HEK293 (cell line): ENCODE data around the gene CSTF1.

Source experiments
- CTCF ChIA-PET: fragments of 350-600 bp; formaldehyde crosslinking; extraction: SDS; loops from one replicate; lab custom pipeline; 2021; ENCODE audit warnings: antibody characterized with exemption; lab: Yijun Ruan, JAX
- POLR2A ChIA-PET: fragments of 300-600 bp; formaldehyde crosslinking; extraction: SDS; loops from one replicate; lab custom pipeline; 2020; ENCODE audit warnings: antibody characterized with exemption, inconsistent platforms; lab: Yijun Ruan, JAX
- H3K27ac ChIP-seq: fragments of 200-500 bp; sonication (Bioruptor generic); 2 replicates; pipeline ENCODE4 v1.5.1; 2014; ENCODE audit warnings: low read depth, low read length, control low read depth, inconsistent platforms; ENCODE audit errors: extremely low read depth
- H3K36me3 ChIP-seq, 2 experiments: fragments of 200-500 bp in 1 of 2; sonication (Bioruptor generic) in 1 of 2; 1 replicate in 1 of 2; 2 replicates in 1 of 2; pipeline ENCODE4 v1.5.1; 2014 to 2017; ENCODE audit warnings: inconsistent platforms in 2 of 2, low read length in 2 of 2; ENCODE audit not compliant: control insufficient read depth in 2 of 2, insufficient read depth in 1 of 2
- H3K4me1 ChIP-seq: fragments of 200-500 bp; sonication (Bioruptor generic); 2 replicates; pipeline ENCODE4 v1.5.1; 2014; ENCODE audit warnings: mild to moderate bottlenecking, low read length, inconsistent platforms; ENCODE audit not compliant: control insufficient read depth, insufficient read depth
- H3K4me3 ChIP-seq: 2 replicates; pipeline ENCODE4 v1.5.1; 2011; ENCODE audit warnings: low read depth, mild to moderate bottlenecking, control low read depth, low read length, moderate library complexity
- H3K9me3 ChIP-seq: fragments of 200-500 bp; sonication (Bioruptor generic); 2 replicates; pipeline ENCODE4 v1.5.1; 2014; ENCODE audit warnings: low read depth, low read length, inconsistent platforms; ENCODE audit not compliant: control insufficient read depth, insufficient read depth
- EGR2 ChIP-seq: fragments of 450-650 bp; formaldehyde crosslinking; IDR thresholded peaks from 2 replicates; pipeline ENCODE4 v1.5.1; 2016; ENCODE audit warnings: low read depth, missing biosample characterization, missing genetic modification characterization
- KLF1 ChIP-seq: fragments of 450-650 bp; formaldehyde crosslinking; IDR thresholded peaks from 2 replicates; pipeline ENCODE4 v1.5.1; 2016; ENCODE audit warnings: missing biosample characterization, missing genetic modification characterization
- KLF8 ChIP-seq: fragments of 450-650 bp; formaldehyde crosslinking; IDR thresholded peaks from 2 replicates; pipeline ENCODE4 v1.5.1; 2016; ENCODE audit warnings: missing biosample characterization, missing genetic modification characterization
- PRDM1 ChIP-seq: fragments of 450-650 bp; formaldehyde crosslinking; IDR thresholded peaks from 2 replicates; pipeline ENCODE4; 2016; ENCODE audit warnings: missing biosample characterization, missing genetic modification characterization
- REPIN1 ChIP-seq: fragments of 450-650 bp; formaldehyde crosslinking; IDR thresholded peaks from 2 replicates; pipeline ENCODE4 v1.5.1; 2017; ENCODE audit warnings: missing biosample characterization, missing genetic modification characterization, low read depth
- SP2 ChIP-seq: fragments of 450-650 bp; formaldehyde crosslinking; IDR thresholded peaks from 2 replicates; pipeline ENCODE4 v1.5.1; 2016; ENCODE audit warnings: missing biosample characterization, missing genetic modification characterization
- SP3 ChIP-seq: fragments of 450-650 bp; formaldehyde crosslinking; IDR thresholded peaks from 2 replicates; pipeline ENCODE4 v1.5.1; 2016; ENCODE audit warnings: missing biosample characterization, missing genetic modification characterization
- YY2 ChIP-seq: fragments of 450-650 bp; formaldehyde crosslinking; IDR thresholded peaks from 2 replicates; pipeline ENCODE4 v1.5.1; 2016; ENCODE audit warnings: missing biosample characterization, missing genetic modification characterization
- ZFHX2 ChIP-seq: fragments of 450-650 bp; formaldehyde crosslinking; conservative IDR thresholded peaks from 2 replicates; pipeline ENCODE4 v1.5.1; 2016; ENCODE audit warnings: missing biosample characterization, missing genetic modification characterization
- ZIC2 ChIP-seq: fragments of 450-650 bp; formaldehyde crosslinking; IDR thresholded peaks from 2 replicates; pipeline ENCODE4 v1.5.1; 2016; ENCODE audit warnings: missing biosample characterization, missing genetic modification characterization
- ZNF155 ChIP-seq: fragments of 450-650 bp; formaldehyde crosslinking; IDR thresholded peaks from 2 replicates; pipeline ENCODE4 v1.5.1; 2016; ENCODE audit warnings: missing biosample characterization, missing genetic modification characterization
- ZNF169 ChIP-seq: fragments of 450-650 bp; formaldehyde crosslinking; IDR thresholded peaks from 2 replicates; pipeline ENCODE4 v1.5.1; 2016; ENCODE audit warnings: missing biosample characterization, missing genetic modification characterization
- ZNF184 ChIP-seq: fragments of 450-650 bp; IDR thresholded peaks from 2 replicates; pipeline ENCODE4 v1.5.1; 2018; ENCODE audit warnings: missing biosample characterization, mild to moderate bottlenecking, missing genetic modification characterization
- ZNF266 ChIP-seq: fragments of 450-650 bp; formaldehyde crosslinking; IDR thresholded peaks from 2 replicates; pipeline ENCODE4 v1.5.1; 2016; ENCODE audit warnings: missing biosample characterization, missing genetic modification characterization, low read depth
- ZNF335 ChIP-seq: fragments of 450-650 bp; formaldehyde crosslinking; conservative IDR thresholded peaks from 2 replicates; pipeline ENCODE4 v1.5.1; 2016; ENCODE audit warnings: missing biosample characterization, missing genetic modification characterization
- ZNF48 ChIP-seq: fragments of 450-650 bp; formaldehyde crosslinking; IDR thresholded peaks from 2 replicates; pipeline ENCODE4 v1.5.1; 2016; ENCODE audit warnings: missing biosample characterization, missing genetic modification characterization
- ZNF514 ChIP-seq: fragments of 450-650 bp; formaldehyde crosslinking; IDR thresholded peaks from 2 replicates; pipeline ENCODE4 v1.5.1; 2016; ENCODE audit warnings: missing biosample characterization, missing genetic modification characterization
- ZNF529 ChIP-seq: fragments of 450-650 bp; formaldehyde crosslinking; IDR thresholded peaks from 2 replicates; pipeline ENCODE4 v1.5.1; 2017; ENCODE audit warnings: missing genetic modification characterization, missing biosample characterization; ENCODE audit not compliant: insufficient replicate concordance
- ZNF664 ChIP-seq: fragments of 450-650 bp; formaldehyde crosslinking; IDR thresholded peaks from 2 replicates; pipeline ENCODE4 v1.5.1; 2016; ENCODE audit warnings: missing biosample characterization, missing genetic modification characterization
- ZNF830 ChIP-seq: fragments of 450-650 bp; IDR thresholded peaks from 2 replicates; pipeline ENCODE4 v1.5.0; 2018; ENCODE audit warnings: missing biosample characterization, missing genetic modification characterization, low read depth, mild to moderate bottlenecking, moderate library complexity
- TF ChIP-seq, protein P1 (sequence below): fragments of 450-650 bp; formaldehyde crosslinking; IDR thresholded peaks from 2 replicates; pipeline ENCODE4 v1.5.1; 2017; ENCODE audit warnings: missing biosample characterization, missing genetic modification characterization
- TF ChIP-seq, protein P2 (sequence below): fragments of 450-650 bp; formaldehyde crosslinking; IDR thresholded peaks from 2 replicates; pipeline ENCODE4 v1.5.1; 2017; ENCODE audit warnings: missing biosample characterization, mild to moderate bottlenecking, missing genetic modification characterization, moderate library complexity
- TF ChIP-seq, protein P3 (sequence below): fragments of 450-650 bp; formaldehyde crosslinking; optimal IDR thresholded peaks from 2 replicates; pipeline ENCODE3; 2016; ENCODE audit warnings: missing biosample characterization, mild to moderate bottlenecking, missing genetic modification characterization
- TF ChIP-seq, protein P4 (sequence below): fragments of 450-650 bp; formaldehyde crosslinking; IDR thresholded peaks from 2 replicates; pipeline ENCODE4 v1.5.1; 2016; ENCODE audit warnings: missing biosample characterization, missing genetic modification characterization

The CSTF1 gene

DNA sequence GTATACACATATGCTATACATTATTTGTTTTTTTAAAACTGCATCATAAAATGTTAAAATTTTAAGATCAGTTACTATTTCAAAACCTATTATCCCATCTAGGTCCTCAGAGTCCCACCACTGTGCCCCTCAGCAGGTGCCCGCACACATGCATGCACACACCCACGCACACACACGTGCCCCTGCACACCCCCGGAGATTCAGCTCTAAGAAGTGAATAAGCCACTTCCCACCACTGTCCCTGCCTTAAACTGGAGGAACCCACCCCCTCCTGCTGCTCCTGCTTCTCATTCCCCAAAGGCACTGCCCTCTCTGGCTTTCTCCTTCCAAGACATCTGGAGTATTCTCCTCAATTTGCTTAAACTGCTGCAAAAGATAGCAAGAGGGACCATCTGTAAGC, 39.1 kb upstream of the CSTF1 start:
- Histone ChIP-seq H3K27ac (no peak overlapping the region), H3K4me1 (no peaks in the 10 kb centered on the region), H3K36me3 (no peaks in the 10 kb centered on the region), H3K4me3 (no peak overlapping the region), H3K9me3 (no peaks in the 10 kb centered on the region)
- CTCF ChIA-PET: interaction anchor here (3.1 kb wide), 1 partner anchor 10 kb away, joined by 15 read pairs; no protein-coding TSS in a partner anchor
- POLR2A ChIA-PET: no interaction called here
- TF ChIP-seq ZFHX2: peak; percentile 74
- TF ChIP-seq EGR2 (tag by site-specific recombination): peak; percentile 88
- no peak for TF ChIP-seq YY2 (tag by site-specific recombination)
- no peak for TF ChIP-seq ZNF514 (tag by site-specific recombination)

DNA sequence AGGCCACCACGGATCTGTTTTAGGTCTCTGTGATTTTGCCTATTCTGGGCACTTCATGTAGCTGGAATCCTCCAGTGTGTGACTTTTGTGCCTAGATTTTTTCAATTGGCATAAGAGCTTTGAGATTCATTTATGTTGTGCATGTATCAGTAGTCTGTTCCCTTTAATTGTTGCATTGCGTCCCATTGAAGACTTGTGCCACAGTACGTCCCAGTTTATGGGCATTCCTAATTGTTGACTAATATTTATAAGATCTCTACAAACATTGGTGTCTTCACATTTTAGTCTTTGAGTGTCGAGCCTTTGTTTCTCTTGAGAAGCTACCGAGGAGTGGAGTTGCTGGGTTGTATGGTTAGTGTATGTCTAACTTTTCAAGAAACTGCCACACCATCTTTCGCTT, 34.4 kb upstream of the CSTF1 start:
- Histone ChIP-seq H3K27ac (no peak overlapping the region), H3K36me3 (no peaks in the 10 kb centered on the region; a peak in 1 of 3 replicates), H3K4me1 (no peaks in the 10 kb centered on the region), H3K4me3 (no peak overlapping the region), H3K9me3 (no peaks in the 10 kb centered on the region)
- POLR2A ChIA-PET: interaction anchor here (0.7 to 2.8 kb wide), 3 partner anchors 10 to 34 kb away, joined by 3 to 31 read pairs (median 4); partner anchors contain the start of genes AURKA and CSTF1
- TF ChIP-seq, protein P1, sequence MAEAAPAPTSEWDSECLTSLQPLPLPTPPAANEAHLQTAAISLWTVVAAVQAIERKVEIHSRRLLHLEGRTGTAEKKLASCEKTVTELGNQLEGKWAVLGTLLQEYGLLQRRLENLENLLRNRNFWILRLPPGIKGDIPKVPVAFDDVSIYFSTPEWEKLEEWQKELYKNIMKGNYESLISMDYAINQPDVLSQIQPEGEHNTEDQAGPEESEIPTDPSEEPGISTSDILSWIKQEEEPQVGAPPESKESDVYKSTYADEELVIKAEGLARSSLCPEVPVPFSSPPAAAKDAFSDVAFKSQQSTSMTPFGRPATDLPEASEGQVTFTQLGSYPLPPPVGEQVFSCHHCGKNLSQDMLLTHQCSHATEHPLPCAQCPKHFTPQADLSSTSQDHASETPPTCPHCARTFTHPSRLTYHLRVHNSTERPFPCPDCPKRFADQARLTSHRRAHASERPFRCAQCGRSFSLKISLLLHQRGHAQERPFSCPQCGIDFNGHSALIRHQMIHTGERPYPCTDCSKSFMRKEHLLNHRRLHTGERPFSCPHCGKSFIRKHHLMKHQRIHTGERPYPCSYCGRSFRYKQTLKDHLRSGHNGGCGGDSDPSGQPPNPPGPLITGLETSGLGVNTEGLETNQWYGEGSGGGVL (tag by site-specific recombination): no peak
- peak; percentile 89 for TF ChIP-seq ZNF335 (tag by site-specific recombination)
- TF ChIP-seq KLF8 (tag by site-specific recombination): no peak
- TF ChIP-seq, protein P2, sequence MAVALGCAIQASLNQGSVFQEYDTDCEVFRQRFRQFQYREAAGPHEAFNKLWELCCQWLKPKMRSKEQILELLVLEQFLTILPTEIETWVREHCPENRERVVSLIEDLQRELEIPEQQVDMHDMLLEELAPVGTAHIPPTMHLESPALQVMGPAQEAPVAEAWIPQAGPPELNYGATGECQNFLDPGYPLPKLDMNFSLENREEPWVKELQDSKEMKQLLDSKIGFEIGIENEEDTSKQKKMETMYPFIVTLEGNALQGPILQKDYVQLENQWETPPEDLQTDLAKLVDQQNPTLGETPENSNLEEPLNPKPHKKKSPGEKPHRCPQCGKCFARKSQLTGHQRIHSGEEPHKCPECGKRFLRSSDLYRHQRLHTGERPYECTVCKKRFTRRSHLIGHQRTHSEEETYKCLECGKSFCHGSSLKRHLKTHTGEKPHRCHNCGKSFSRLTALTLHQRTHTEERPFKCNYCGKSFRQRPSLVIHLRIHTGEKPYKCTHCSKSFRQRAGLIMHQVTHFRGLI (tag by site-specific recombination): no peak
- no peak for TF ChIP-seq ZNF155
- no peak for TF ChIP-seq REPIN1 (tag by site-specific recombination)
- CTCF ChIA-PET: interaction anchor here (2.8 to 3.0 kb wide), 2 partner anchors 14 to 110 kb away, joined by 7 to 14 read pairs; partner anchors contain the start of gene MC3R

DNA sequence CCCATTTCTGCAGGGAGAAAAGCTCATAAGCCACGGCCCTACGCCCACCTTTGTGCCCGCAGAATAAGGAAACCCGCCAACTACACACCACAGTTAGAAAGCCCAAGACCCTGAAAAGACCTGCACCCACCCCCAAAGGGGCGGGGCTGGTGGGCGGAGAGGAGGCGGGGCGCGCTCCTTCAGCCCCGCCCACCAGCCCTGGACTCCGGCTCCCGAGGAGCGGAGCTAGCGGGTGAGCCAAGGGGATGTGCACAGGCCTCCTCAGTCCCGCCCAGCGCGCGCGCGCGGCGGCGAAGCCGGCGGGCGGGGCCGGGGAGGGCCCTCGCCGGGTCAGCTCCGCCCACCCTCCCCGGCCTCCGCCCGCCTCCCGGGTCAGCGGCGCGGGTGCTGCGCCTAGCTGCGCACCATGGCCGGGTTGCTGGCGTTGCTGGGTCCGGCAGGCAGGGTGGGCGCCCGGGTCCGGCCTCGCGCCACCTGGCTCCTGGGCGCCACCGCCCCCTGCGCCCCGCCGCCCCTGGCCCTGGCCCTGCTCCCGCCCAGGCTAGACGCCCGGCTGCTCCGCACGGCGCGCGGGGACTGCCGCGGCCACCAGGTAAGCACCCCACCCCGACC, 33.7 kb upstream of the CSTF1 start, which contains the start of gene FAM210B:
FAM210B (plus strand) TSS at position 375 of the 612 bp plus-strand sequence; CDS start at position 407, 32 bp downstream.
- H3K4me1 ChIP-seq: no peaks in the 10 kb centered on the region
- H3K9me3 ChIP-seq: no peaks in the 10 kb centered on the region
- CTCF ChIA-PET: interaction anchor here (0.6 to 3.0 kb wide), 3 partner anchors 15 to 1691 kb away, joined by 5 to 14 read pairs (median 7); partner anchors contain the start of gene MC3R
- POLR2A ChIA-PET: interaction anchor here (0.7 to 2.8 kb wide), 4 partner anchors 10 to 33 kb away, joined by 3 to 31 read pairs (median 4); partner anchors contain the start of genes AURKA and CSTF1
- H3K4me3 ChIP-seq: peak within 1 kb of the TSS; percentile 65
- H3K36me3 ChIP-seq: peaks cover 0 to 4% of the 10 kb centered on the region in 2 experiments; a peak in 2 of 3 replicates
- H3K27ac ChIP-seq: peak within 1 kb of the TSS; percentile 66
- TF ChIP-seq ZNF830 (tag by site-specific recombination) (no peak), ZIC2 (tag by site-specific recombination) (no peak), PRDM1 (no peak), ZNF664 (no peak), ZNF529 (no peak), KLF1 (no peak), ZNF48 (tag by site-specific recombination) (no peak), SP2 (tag by site-specific recombination) (peak; percentile 81), SP3 (tag by site-specific recombination) (peak; percentile 97), ZNF184 (tag by site-specific recombination) (no peak), ZNF266 (no peak), ZNF169 (tag by site-specific recombination) (no peak)
- TF ChIP-seq, protein P3, sequence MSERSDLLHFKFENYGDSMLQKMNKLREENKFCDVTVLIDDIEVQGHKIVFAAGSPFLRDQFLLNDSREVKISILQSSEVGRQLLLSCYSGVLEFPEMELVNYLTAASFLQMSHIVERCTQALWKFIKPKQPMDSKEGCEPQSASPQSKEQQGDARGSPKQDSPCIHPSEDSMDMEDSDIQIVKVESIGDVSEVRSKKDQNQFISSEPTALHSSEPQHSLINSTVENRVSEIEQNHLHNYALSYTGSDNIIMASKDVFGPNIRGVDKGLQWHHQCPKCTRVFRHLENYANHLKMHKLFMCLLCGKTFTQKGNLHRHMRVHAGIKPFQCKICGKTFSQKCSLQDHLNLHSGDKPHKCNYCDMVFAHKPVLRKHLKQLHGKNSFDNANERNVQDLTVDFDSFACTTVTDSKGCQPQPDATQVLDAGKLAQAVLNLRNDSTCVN: peak; percentile 42
- TF ChIP-seq, protein P4, sequence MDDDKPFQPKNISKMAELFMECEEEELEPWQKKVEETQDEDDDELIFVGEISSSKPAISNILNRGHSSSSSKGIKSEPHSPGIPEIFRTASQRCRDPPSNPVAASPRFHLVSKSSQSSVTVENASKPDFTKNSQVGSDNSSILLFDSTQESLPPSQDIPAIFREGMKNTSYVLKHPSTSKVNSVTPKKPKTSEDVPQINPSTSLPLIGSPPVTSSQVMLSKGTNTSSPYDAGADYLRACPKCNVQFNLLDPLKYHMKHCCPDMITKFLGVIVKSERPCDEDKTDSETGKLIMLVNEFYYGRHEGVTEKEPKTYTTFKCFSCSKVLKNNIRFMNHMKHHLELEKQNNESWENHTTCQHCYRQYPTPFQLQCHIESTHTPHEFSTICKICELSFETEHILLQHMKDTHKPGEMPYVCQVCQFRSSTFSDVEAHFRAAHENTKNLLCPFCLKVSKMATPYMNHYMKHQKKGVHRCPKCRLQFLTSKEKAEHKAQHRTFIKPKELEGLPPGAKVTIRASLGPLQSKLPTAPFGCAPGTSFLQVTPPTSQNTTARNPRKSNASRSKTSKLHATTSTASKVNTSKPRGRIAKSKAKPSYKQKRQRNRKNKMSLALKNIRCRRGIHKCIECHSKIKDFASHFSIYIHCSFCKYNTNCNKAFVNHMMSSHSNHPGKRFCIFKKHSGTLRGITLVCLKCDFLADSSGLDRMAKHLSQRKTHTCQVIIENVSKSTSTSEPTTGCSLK: no peak
